ENCODE results near the gene GRM7. TPM values are rescaled to one million over a fixed set of nuclear protein-coding genes. Genes with fewer than 3 reads are reported as not detected.

GRM7 gene
- total RNA-seq, 2 donors from 2014 or later = 0.96 to 1.5 TPM

DNA sequence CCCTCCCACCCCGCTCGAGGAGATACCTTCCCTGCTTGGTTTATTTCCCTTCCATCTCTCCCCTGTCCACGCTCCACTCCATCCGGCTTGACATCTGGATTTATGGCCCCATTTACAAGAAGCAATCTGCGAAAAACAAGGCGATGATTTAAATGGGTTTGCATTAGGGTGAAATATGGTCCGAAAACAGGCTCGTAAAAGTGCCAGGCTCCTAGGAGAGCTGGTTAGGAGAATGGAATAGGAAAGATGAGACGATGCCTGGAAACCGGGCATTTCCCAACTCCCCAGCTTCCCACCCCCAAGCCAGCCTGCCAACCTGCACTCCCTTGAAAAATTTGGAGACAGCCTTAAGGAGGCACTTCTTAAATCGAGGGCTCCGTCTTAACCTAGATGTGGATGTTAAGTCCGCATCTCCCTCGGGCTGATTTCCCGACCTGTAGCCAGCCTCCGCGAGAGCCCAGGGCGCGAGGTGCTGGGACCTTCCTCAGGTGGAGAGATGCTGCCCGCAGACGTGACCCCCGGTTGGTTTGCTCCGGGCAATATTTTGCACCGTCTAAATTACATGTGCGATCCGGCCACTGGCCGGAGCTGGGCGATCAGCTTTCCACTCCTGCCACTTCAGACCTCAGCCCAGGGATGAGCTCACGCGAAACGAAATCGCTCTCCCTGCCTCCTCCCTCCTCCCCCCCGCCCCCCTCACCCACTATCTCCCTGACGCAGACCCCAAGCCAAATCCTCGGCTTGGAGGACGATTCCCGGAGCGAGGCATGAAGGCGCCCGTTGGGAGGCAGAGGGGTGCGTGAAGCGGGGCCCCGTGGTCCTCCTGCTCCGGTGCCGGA lies 1.3 kb downstream of the GRM7 start:
- Histone ChIP-seq H3K36me3 (no peaks in the 10 kb centered on the region), H3K27me3 (replicated peaks; ENCODE audit: insufficient read depth) (peaks cover 13% of the 10 kb centered on the region)
- under 1% methylated on average over 30 of the region's 45 CpGs for WGBS

DNA sequence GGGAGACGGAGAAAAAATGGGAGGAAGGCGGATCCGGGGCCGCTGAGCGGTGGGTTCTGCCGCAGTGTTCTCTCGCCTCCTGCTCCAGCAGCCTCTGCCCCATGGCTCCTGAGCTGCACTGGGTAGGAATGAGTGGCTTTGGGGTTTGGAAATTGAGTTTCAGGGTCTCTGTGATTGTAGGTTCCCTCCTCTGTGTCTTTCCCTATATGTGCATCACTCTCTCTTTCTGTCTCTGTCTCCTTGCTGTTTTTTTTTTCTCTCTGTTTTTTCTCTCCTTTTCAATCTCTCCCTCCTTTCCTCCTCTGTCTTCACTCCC lies 1.9 kb downstream of the GRM7 start:
- WGBS = 3% methylated on average over 7 of the region's 7 CpGs
- no peak for DNase-seq (ENCODE audit: low spot score)
- Histone ChIP-seq H3K4me1 (replicated peaks) (no peaks in the 10 kb centered on the region), H3K27ac (no peak overlapping the region), H3K9me3 (no peaks in the 10 kb centered on the region), H3K36me3 (no peaks in the 10 kb centered on the region), H3K4me3 (no peak overlapping the region), H3K27me3 (replicated peaks; ENCODE audit: insufficient read depth) (peaks cover 13% of the 10 kb centered on the region)
- TF ChIP-seq, protein P1, sequence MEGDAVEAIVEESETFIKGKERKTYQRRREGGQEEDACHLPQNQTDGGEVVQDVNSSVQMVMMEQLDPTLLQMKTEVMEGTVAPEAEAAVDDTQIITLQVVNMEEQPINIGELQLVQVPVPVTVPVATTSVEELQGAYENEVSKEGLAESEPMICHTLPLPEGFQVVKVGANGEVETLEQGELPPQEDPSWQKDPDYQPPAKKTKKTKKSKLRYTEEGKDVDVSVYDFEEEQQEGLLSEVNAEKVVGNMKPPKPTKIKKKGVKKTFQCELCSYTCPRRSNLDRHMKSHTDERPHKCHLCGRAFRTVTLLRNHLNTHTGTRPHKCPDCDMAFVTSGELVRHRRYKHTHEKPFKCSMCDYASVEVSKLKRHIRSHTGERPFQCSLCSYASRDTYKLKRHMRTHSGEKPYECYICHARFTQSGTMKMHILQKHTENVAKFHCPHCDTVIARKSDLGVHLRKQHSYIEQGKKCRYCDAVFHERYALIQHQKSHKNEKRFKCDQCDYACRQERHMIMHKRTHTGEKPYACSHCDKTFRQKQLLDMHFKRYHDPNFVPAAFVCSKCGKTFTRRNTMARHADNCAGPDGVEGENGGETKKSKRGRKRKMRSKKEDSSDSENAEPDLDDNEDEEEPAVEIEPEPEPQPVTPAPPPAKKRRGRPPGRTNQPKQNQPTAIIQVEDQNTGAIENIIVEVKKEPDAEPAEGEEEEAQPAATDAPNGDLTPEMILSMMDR (IDR thresholded peaks at IDR 0.05) = no peak
- no peak for TF ChIP-seq POLR2A (IDR thresholded peaks at IDR 0.05)
- no peak for TF ChIP-seq POLR2AphosphoS5 (IDR thresholded peaks at IDR 0.05)
- intact Hi-C loops (cut with DNase I) = no loop called here

More for the DNA sequence above, 1.3 kb downstream of the GRM7 start:
- intact Hi-C loops (cut with DNase I) = no loop called here
- DNase-seq (ENCODE audit: low spot score) = no peak
- Histone ChIP-seq H3K27ac (no peak overlapping the region), H3K4me3 (no peak overlapping the region), H3K9me3 (no peaks in the 10 kb centered on the region), H3K4me1 (replicated peaks) (no peaks in the 10 kb centered on the region)
- no peak for TF ChIP-seq POLR2AphosphoS5 (IDR thresholded peaks at IDR 0.05)

- Histone ChIP-seq H3K36me3 (no peaks in the 10 kb centered on the region), H3K4me1 (replicated peaks) (no peaks in the 10 kb centered on the region), H3K27me3 (replicated peaks; ENCODE audit: insufficient read depth) (no peaks in the 10 kb centered on the region), H3K4me3 (no peak overlapping the region), H3K27ac (no peak overlapping the region), H3K9me3 (no peaks in the 10 kb centered on the region)
- no peak for TF ChIP-seq POLR2A (IDR thresholded peaks at IDR 0.05)
- no peak for TF ChIP-seq POLR2AphosphoS5 (IDR thresholded peaks at IDR 0.05)
- TF ChIP-seq, protein P1 (IDR thresholded peaks at IDR 0.05) = no peak
- intact Hi-C loops (cut with DNase I) = no loop called here
- 82% methylated on average over 3 of the region's 3 CpGs for WGBS
- no peak for DNase-seq (ENCODE audit: low spot score)
These were observed 6.4 kb downstream of the GRM7 start for GRCh38 chr3:6867269-6867668.

GRCh38 chr3:6878731-6879130 lies 17.8 kb downstream of the GRM7 start:
- Histone ChIP-seq H3K27ac (no peak overlapping the region), H3K9me3 (no peaks in the 10 kb centered on the region), H3K27me3 (replicated peaks; ENCODE audit: insufficient read depth) (no peaks in the 10 kb centered on the region), H3K4me3 (no peak overlapping the region), H3K36me3 (no peaks in the 10 kb centered on the region), H3K4me1 (replicated peaks) (no peaks in the 10 kb centered on the region)
- intact Hi-C loops (cut with DNase I) = no loop called here
- DNase-seq (ENCODE audit: low spot score) = no peak
- no peak for TF ChIP-seq POLR2AphosphoS5 (IDR thresholded peaks at IDR 0.05)

DNA sequence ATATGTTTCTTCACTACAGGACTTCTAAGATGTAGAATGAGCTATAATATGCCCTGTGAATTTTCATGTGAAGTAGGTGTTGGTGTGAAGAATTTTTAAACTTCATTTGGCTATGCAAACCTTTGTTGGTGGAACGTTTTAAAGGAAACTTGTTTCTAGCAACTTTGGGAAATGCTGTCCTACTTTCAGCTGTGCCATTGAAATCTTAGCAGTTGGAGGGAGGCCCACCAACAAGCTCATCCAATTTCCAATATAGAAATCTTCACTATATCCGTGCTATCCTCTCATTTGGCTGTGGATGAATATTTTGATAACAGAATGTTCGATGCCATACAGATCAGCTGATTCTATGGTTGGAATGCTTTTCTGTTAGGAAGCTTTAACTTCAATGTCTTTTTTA lies 51.3 kb downstream of the GRM7 start:
- intact Hi-C loops (cut with DNase I) = no loop called here
- no peak overlapping the region for H3K4me3 ChIP-seq
- no peaks in the 10 kb centered on the region for H3K27me3 ChIP-seq (replicated peaks; ENCODE audit: insufficient read depth)
- no peaks in the 10 kb centered on the region for H3K9me3 ChIP-seq
- H3K27ac ChIP-seq = no peak overlapping the region
- no peaks in the 10 kb centered on the region for H3K36me3 ChIP-seq
- 71% methylated on average over 3 of the region's 3 CpGs for WGBS
- H3K4me1 ChIP-seq (replicated peaks) = no peaks in the 10 kb centered on the region
- TF ChIP-seq, protein P1 (IDR thresholded peaks at IDR 0.05) = no peak
- TF ChIP-seq POLR2AphosphoS5 (IDR thresholded peaks at IDR 0.05) (no peak), POLR2A (IDR thresholded peaks at IDR 0.05) (no peak)
- DNase-seq (ENCODE audit: low spot score) = no peak

GRCh38 chr3:6915898-6916297 lies 55.0 kb downstream of the GRM7 start:
- Histone ChIP-seq H3K36me3 (no peaks in the 10 kb centered on the region), H3K27me3 (replicated peaks; ENCODE audit: insufficient read depth) (no peaks in the 10 kb centered on the region), H3K9me3 (no peaks in the 10 kb centered on the region), H3K4me1 (replicated peaks) (no peaks in the 10 kb centered on the region), H3K4me3 (no peak overlapping the region), H3K27ac (no peak overlapping the region)
- no peak for TF ChIP-seq POLR2A (IDR thresholded peaks at IDR 0.05)
- no peak for TF ChIP-seq POLR2AphosphoS5 (IDR thresholded peaks at IDR 0.05)
- TF ChIP-seq, protein P1 (IDR thresholded peaks at IDR 0.05) = no peak
- no peak for DNase-seq (ENCODE audit: low spot score)
- WGBS = 47% methylated on average over 1 of the region's 1 CpG
- intact Hi-C loops (cut with DNase I) = no loop called here
